Measurements from ENCODE around the gene LGMN. TPM values are rescaled to one million over a fixed set of nuclear protein-coding genes. Genes with fewer than 3 reads are reported as not detected.
A peak's percentile ranks its signal among the peaks of the same experiment; 100 is the strongest.

The LGMN gene
- total and polyA plus RNA-seq, 2 experiments from 2014 or later = 60.0 to 83.5 TPM

- no peak overlapping the region for H3K27ac Mint-ChIP-seq
- Histone ChIP-seq H3K79me2 (replicated peaks; ENCODE audit: insufficient read depth) (peaks cover 21% of the 10 kb centered on the region), H3K4me2 (peak overlapping the region; percentile 76; the same call in 1 of the 2 replicates), H3K9me2 (ENCODE audit: insufficient read depth) (peaks cover 4% of the 10 kb centered on the region; the same call in 1 of the 2 replicates), H2AFZ (0 out of 2 replicates have a peak overlapping the region, but pooled peaks have one; percentile 1), H3K27ac (ENCODE audit: low read depth) (no peak overlapping the region), H3K27me3 (ENCODE audit: insufficient read depth) (no peaks in the 10 kb centered on the region), H3K36me3 (ENCODE audit: insufficient read depth) (no peaks in the 10 kb centered on the region), H4K20me1 (replicated peaks; ENCODE audit: insufficient read depth) (no peaks in the 10 kb centered on the region), H3K4me1 (ENCODE audit: insufficient read depth) (no peaks in the 10 kb centered on the region), H3F3A (replicated peaks; ENCODE audit: low read depth) (no peaks in the 10 kb centered on the region), H3K4me3 (0 out of 2 replicates have a peak overlapping the region, but pooled peaks have one; percentile 54)
- H3K4me1 Mint-ChIP-seq = peaks cover 18% of the 10 kb centered on the region
- TF ChIP-seq REST (IDR thresholded peaks at IDR 0.05; ENCODE audit: unreplicated experiment) = no peak
- peak; percentile 13 to 27; a peak in 2 of 4 replicates for TF ChIP-seq CTCF (conservative IDR thresholded peaks at IDR 0.05; ENCODE audit: low read depth in 2 of 2)
- ATAC-seq (no peak), DNase-seq (ENCODE audit: low spot score) (peak; percentile 34)
- peaks cover 9% of the 10 kb centered on the region for H3K9me3 Mint-ChIP-seq
- H3K27me3 Mint-ChIP-seq (ENCODE audit: insufficient read depth, low read depth, poor library complexity) = no peaks in the 10 kb centered on the region
- peaks cover 11% of the 10 kb centered on the region for H3K36me3 Mint-ChIP-seq (ENCODE audit: low read depth)
- H3K4me3 Mint-ChIP-seq = peak overlapping the region; percentile 82
Observed at GRCh38 chr14:92792885-92793284, 44.5 kb upstream of the LGMN start.

- no peak overlapping the region for H3K27ac ChIP-seq (ENCODE audit: low read depth)
- ATAC-seq (no peak), DNase-seq (ENCODE audit: low spot score) (no peak)
- peaks cover 4% of the 10 kb centered on the region; the same call in 1 of the 2 replicates for H3K9me2 ChIP-seq (ENCODE audit: insufficient read depth)
- Mint-ChIP-seq H3K36me3 (ENCODE audit: low read depth) (peaks cover 5% of the 10 kb centered on the region), H3K9me3 (peaks cover 9% of the 10 kb centered on the region), H3K27ac (no peak overlapping the region), H3K4me1 (peaks cover 17% of the 10 kb centered on the region), H3K4me3 (no peak overlapping the region), H3K27me3 (ENCODE audit: insufficient read depth, low read depth, poor library complexity) (no peaks in the 10 kb centered on the region)
- H3K4me1 ChIP-seq (ENCODE audit: insufficient read depth) = no peaks in the 10 kb centered on the region; the same call in 1 of the 2 replicates
- H3K79me2 ChIP-seq (replicated peaks; ENCODE audit: insufficient read depth) = peaks cover 1% of the 10 kb centered on the region
- H3K4me3 ChIP-seq = no peak overlapping the region
- H4K20me1 ChIP-seq (replicated peaks; ENCODE audit: insufficient read depth) = no peaks in the 10 kb centered on the region
- H3K36me3 ChIP-seq (ENCODE audit: insufficient read depth) = no peaks in the 10 kb centered on the region
- H3K4me2 ChIP-seq = no peak overlapping the region
- no peaks in the 10 kb centered on the region for H3K27me3 ChIP-seq (ENCODE audit: insufficient read depth)
- H3F3A ChIP-seq (replicated peaks; ENCODE audit: low read depth) = no peaks in the 10 kb centered on the region
- H2AFZ ChIP-seq = no peak overlapping the region
- no peak for TF ChIP-seq ZNF114 (CRISPR knock-in tag; IDR thresholded peaks at IDR 0.05)
- TF ChIP-seq NANOG (IDR thresholded peaks at IDR 0.05; ENCODE audit: borderline replicate concordance) = no peak
- no peak for TF ChIP-seq REST (IDR thresholded peaks at IDR 0.05; ENCODE audit: unreplicated experiment)
- no peak for TF ChIP-seq EZH2phosphoT487 (IDR thresholded peaks at IDR 0.05; ENCODE audit: unreplicated experiment)
- TF ChIP-seq STAT1 (IDR thresholded peaks at IDR 0.05; ENCODE audit: unreplicated experiment) = no peak
- TF ChIP-seq POLR2AphosphoS5 (IDR thresholded peaks at IDR 0.05; ENCODE audit: low read depth) = no peak
Observed at GRCh38 chr14:92789457-92790089, 41.1 kb upstream of the LGMN start.

Measured in GM23338 (cell line).